ENCODE data around the gene LSAMP.

GRCh38 chr3:116032176-116032575 is 413.1 kb downstream of the LSAMP start:
- TF ChIP-seq, protein P1, sequence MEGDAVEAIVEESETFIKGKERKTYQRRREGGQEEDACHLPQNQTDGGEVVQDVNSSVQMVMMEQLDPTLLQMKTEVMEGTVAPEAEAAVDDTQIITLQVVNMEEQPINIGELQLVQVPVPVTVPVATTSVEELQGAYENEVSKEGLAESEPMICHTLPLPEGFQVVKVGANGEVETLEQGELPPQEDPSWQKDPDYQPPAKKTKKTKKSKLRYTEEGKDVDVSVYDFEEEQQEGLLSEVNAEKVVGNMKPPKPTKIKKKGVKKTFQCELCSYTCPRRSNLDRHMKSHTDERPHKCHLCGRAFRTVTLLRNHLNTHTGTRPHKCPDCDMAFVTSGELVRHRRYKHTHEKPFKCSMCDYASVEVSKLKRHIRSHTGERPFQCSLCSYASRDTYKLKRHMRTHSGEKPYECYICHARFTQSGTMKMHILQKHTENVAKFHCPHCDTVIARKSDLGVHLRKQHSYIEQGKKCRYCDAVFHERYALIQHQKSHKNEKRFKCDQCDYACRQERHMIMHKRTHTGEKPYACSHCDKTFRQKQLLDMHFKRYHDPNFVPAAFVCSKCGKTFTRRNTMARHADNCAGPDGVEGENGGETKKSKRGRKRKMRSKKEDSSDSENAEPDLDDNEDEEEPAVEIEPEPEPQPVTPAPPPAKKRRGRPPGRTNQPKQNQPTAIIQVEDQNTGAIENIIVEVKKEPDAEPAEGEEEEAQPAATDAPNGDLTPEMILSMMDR (IDR thresholded peaks at IDR 0.05; ENCODE audit: insufficient read depth, low read length, poor library complexity, severe bottlenecking): no peak
- TF ChIP-seq EZH2phosphoT487 (conservative IDR thresholded peaks at IDR 0.05; ENCODE audit: low read length): no peak
